Measurements from ENCODE around the gene TMTC2.

DNA sequence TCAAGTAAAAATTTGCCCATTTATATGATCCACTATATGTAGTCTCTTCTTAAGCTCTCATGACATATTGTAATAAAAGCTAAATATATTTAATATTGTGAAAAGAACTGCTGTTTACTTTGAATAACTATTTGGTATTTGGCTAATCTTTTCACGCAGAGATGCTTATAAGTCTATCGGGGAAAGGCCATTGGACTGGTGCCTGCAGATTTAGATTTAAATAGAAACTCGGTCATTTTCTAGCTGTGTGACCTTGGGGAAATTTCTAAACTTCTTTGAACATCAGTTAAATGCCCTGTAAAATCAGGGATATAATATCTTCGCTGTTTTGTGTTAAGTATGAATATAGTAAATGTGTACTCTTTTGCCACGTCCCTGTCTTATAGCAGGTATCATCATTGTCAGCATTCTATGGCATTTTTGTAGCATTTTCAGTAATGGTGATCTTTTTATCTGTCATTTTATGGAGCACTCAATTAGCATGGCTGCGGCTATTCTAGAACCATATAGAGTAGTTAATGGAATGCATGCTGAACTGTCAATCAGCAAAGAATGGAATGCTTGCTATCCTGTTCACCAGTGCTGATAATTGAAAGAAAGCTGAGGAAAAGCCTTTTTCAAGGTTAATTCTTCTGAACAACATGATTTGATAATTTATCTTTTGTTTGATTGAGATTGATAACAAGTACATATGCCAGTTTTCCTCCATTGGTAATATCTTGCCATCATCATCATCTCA is 181.2 kb downstream of the TMTC2 start:
- TF ChIP-seq, protein P1, sequence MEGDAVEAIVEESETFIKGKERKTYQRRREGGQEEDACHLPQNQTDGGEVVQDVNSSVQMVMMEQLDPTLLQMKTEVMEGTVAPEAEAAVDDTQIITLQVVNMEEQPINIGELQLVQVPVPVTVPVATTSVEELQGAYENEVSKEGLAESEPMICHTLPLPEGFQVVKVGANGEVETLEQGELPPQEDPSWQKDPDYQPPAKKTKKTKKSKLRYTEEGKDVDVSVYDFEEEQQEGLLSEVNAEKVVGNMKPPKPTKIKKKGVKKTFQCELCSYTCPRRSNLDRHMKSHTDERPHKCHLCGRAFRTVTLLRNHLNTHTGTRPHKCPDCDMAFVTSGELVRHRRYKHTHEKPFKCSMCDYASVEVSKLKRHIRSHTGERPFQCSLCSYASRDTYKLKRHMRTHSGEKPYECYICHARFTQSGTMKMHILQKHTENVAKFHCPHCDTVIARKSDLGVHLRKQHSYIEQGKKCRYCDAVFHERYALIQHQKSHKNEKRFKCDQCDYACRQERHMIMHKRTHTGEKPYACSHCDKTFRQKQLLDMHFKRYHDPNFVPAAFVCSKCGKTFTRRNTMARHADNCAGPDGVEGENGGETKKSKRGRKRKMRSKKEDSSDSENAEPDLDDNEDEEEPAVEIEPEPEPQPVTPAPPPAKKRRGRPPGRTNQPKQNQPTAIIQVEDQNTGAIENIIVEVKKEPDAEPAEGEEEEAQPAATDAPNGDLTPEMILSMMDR (IDR thresholded peaks at IDR 0.05): no peak
- no peak for TF ChIP-seq POLR2A (IDR thresholded peaks at IDR 0.05)
